Smooth muscle cell (in vitro differentiated cells): ENCODE measurements around the gene PRCP. TPM values are rescaled to one million over a fixed set of nuclear protein-coding genes. Genes with fewer than 3 reads are reported as not detected.

ENCODE experiments used
- DNase-seq: peaks from one replicate; lab custom pipeline; 2025; ENCODE audit not compliant: unreplicated experiment; lab: John Stamatoyannopoulos, UW
- H2AFZ ChIP-seq: fragments of 200-600 bp; sonication (generic); 2 replicates; pipeline ENCODE4 v1.6.0; 2016; ENCODE audit warnings: antibody characterized with exemption, low read depth, mild to moderate bottlenecking
- H3F3A ChIP-seq: fragments of 200-600 bp; sonication (generic); 2 replicates; pipeline ENCODE4 v1.6.0; 2017; ENCODE audit warnings: antibody characterized with exemption, low read depth
- H3K27ac ChIP-seq: fragments of 200-600 bp; sonication (generic); 2 replicates; pipeline ENCODE4 v1.5.1; 2016; ENCODE audit warnings: low read depth, mild to moderate bottlenecking
- H3K27me3 ChIP-seq: fragments of 200-600 bp; sonication (generic); 2 replicates; pipeline ENCODE4 v1.6.1; 2016; ENCODE audit warnings: low read depth, mild to moderate bottlenecking
- H3K36me3 ChIP-seq: fragments of 200-600 bp; sonication (generic); 2 replicates; pipeline ENCODE4 v1.5.1; 2016; ENCODE audit warnings: low read depth
- H3K4me1 ChIP-seq: fragments of 200-600 bp; sonication (generic); 2 replicates; pipeline ENCODE4 v1.5.1; 2016; ENCODE audit warnings: low read depth
- H3K4me2 ChIP-seq: fragments of 200-600 bp; sonication (generic); 2 replicates; pipeline ENCODE4 v1.6.0; 2016; ENCODE audit warnings: mild to moderate bottlenecking
- H3K4me3 ChIP-seq: fragments of 200-600 bp; sonication (generic); 2 replicates; pipeline ENCODE4 v1.5.1; 2016; ENCODE audit warnings: mild to moderate bottlenecking
- H3K79me2 ChIP-seq: fragments of 200-600 bp; sonication (generic); 2 replicates; pipeline ENCODE4 v1.6.0; 2016; ENCODE audit warnings: low read depth, mild to moderate bottlenecking
- H3K9ac ChIP-seq: fragments of 200-600 bp; sonication (generic); 2 replicates; pipeline ENCODE4 v1.6.0; 2016; ENCODE audit warnings: low read depth
- H3K9me3 ChIP-seq: fragments of 200-600 bp; sonication (generic); replicated peaks from 2 replicates; pipeline ENCODE4 v1.5.1; 2016; ENCODE audit warnings: low read depth
- H4K20me1 ChIP-seq: fragments of 200-600 bp; sonication (generic); 2 replicates; pipeline ENCODE4 v1.6.0; 2016; ENCODE audit warnings: low read depth
- WGBS: methylation state at CpG from one replicate; pipeline ENCODE4 v1.1.7; 2016; ENCODE audit warnings: low lambda C conversion rate; 5-methylcytosine and 5-hydroxymethylcytosine counted together
- polyA plus RNA-seq: library from polyadenylated mRNA; unstranded; fragments of >200 nt; fragmentation: Nextera tagmentation; extraction: Ambion mirVana; gene quantifications from 2 replicates; pipeline ENCODE4 v1.2.1, GENCODE V29; 2016
- total RNA-seq: library from RNA; depleted of rRNA; stranded (reverse); fragments of >200 nt; gene quantifications from 2 replicates; pipeline ENCODE4 v1.2.3, GENCODE V29; 2014
- TF ChIP-seq, protein P1 (sequence below): fragments of 200-600 bp; sonication (generic); IDR thresholded peaks from 2 replicates; pipeline ENCODE4 v1.5.1; 2017; ENCODE audit warnings: borderline replicate concordance, mild to moderate bottlenecking, antibody characterized with exemption; ENCODE audit not compliant: insufficient read depth, poor library complexity, severe bottlenecking

Gene PRCP
- total and polyA plus RNA-seq, 2 experiments from 2014 or later: 78.8 to 84.0 TPM

DNA sequence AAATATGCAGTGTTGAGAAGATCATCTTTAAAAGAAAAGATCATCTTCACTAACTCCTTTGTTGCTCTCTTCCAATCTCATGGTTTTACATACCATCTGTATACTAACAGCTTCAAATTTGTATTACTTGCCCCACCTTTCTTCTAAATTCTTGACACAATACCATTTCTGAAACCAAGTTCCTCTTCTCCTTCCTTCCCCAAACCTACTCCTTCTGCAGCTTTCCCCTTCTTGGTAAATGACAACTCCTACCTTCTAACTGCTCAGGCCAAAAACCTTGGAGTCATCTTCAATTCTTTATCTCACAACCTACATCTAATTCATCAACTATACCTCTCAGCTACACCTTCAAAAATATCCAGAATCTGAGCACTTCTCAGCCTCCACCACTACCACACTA lies 9.3 kb downstream of the PRCP start:
- Histone ChIP-seq H3K79me2 (peaks cover 33% of the 10 kb centered on the region), H3K9me3 (no peaks in the 10 kb centered on the region), H3K36me3 (no peaks in the 10 kb centered on the region), H3F3A (no peaks in the 10 kb centered on the region), H2AFZ (no peak overlapping the region), H3K4me2 (no peak overlapping the region), H3K27ac (no peak overlapping the region), H3K9ac (no peak overlapping the region), H3K4me3 (no peak overlapping the region), H3K4me1 (no peaks in the 10 kb centered on the region), H3K27me3 (no peaks in the 10 kb centered on the region), H4K20me1 (peaks cover 13% of the 10 kb centered on the region)
- TF ChIP-seq, protein P1, sequence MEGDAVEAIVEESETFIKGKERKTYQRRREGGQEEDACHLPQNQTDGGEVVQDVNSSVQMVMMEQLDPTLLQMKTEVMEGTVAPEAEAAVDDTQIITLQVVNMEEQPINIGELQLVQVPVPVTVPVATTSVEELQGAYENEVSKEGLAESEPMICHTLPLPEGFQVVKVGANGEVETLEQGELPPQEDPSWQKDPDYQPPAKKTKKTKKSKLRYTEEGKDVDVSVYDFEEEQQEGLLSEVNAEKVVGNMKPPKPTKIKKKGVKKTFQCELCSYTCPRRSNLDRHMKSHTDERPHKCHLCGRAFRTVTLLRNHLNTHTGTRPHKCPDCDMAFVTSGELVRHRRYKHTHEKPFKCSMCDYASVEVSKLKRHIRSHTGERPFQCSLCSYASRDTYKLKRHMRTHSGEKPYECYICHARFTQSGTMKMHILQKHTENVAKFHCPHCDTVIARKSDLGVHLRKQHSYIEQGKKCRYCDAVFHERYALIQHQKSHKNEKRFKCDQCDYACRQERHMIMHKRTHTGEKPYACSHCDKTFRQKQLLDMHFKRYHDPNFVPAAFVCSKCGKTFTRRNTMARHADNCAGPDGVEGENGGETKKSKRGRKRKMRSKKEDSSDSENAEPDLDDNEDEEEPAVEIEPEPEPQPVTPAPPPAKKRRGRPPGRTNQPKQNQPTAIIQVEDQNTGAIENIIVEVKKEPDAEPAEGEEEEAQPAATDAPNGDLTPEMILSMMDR: no peak
- no peak for DNase-seq

DNA sequence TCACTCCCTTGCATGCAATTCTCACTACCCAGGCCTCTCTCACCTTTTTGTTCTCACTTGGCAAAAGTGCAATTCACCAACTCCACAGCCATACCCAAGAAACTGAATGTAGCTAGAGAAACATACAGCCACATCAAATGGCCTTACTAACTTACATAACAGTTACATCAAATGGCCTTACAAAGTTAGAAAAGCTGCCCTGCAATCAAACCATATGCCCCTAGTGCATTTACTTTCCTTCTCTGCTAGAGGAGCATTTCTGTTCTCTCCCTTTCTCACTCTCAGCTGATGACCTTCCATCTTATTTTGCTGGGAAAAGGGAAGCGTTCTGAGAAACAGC lies 10.3 kb downstream of the PRCP start:
- no peaks in the 10 kb centered on the region for H3K9me3 ChIP-seq
- no peaks in the 10 kb centered on the region for H3F3A ChIP-seq
- TF ChIP-seq, protein P1: no peak
- no peak overlapping the region for H3K4me3 ChIP-seq
- H3K4me1 ChIP-seq: no peaks in the 10 kb centered on the region
- peaks cover 43% of the 10 kb centered on the region for H3K79me2 ChIP-seq
- no peaks in the 10 kb centered on the region for H3K36me3 ChIP-seq
- H3K27ac ChIP-seq: no peak overlapping the region
- H3K9ac ChIP-seq: no peak overlapping the region
- no peak for DNase-seq
- H3K27me3 ChIP-seq: no peaks in the 10 kb centered on the region
- peaks cover 13% of the 10 kb centered on the region for H4K20me1 ChIP-seq
- H3K4me2 ChIP-seq: no peak overlapping the region
- no peak overlapping the region for H2AFZ ChIP-seq
- 100% methylated on average over 1 of the region's 1 CpG for WGBS

DNA sequence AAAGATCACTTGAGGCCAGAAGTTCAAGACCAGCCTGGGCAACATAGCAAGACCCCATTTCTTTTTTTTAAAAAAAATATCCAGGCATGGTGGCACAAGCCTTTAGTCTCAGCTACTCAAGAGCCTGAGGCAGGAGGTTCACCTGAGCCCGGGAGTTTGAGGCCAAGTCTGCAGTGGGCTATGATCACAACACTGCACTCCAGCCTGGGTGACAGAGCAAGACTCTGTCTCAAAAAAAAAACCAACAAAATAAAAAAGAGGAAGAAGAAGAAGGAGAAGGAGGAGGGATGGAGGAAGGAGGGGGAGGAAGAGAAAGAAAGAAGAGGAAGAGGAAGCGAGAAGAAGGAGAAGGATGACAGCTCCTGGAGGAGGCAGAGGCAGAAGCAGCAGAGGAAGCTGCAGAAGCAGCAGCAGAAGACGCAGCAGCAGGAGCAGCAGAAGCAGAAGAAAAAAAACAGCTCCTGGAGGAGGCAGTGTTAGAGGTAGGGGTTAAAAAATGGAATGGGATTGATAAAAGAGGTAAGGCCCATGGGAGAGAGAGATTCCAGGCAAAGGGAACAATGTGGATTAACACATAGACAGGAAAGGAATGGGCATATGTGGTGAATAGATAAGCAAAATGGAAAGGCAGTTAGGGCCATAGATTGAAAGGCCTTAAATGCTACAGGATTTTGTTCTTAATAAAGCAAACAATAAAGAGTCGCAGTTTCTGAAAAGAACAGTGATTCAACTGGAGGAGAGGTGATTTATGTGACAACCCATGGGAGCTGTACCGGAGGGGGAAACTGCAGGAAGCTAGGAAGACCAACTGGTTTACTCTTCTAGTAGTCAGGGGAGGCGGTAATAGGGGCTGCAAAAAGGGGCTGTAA lies 10.9 kb downstream of the PRCP start:
- H2AFZ ChIP-seq: no peak overlapping the region
- no peak for DNase-seq
- H3K36me3 ChIP-seq: no peaks in the 10 kb centered on the region
- no peak overlapping the region for H3K27ac ChIP-seq
- TF ChIP-seq, protein P1: no peak
- no peaks in the 10 kb centered on the region for H3K4me1 ChIP-seq
- H3K4me2 ChIP-seq: no peak overlapping the region
- H4K20me1 ChIP-seq: peaks cover 13% of the 10 kb centered on the region
- H3K4me3 ChIP-seq: no peak overlapping the region
- no peak overlapping the region for H3K9ac ChIP-seq
- H3K79me2 ChIP-seq: peaks cover 38% of the 10 kb centered on the region
- H3K9me3 ChIP-seq: no peaks in the 10 kb centered on the region
- no peaks in the 10 kb centered on the region for H3K27me3 ChIP-seq
- no peaks in the 10 kb centered on the region for H3F3A ChIP-seq
- 59% methylated on average over 6 of the region's 6 CpGs for WGBS

DNA sequence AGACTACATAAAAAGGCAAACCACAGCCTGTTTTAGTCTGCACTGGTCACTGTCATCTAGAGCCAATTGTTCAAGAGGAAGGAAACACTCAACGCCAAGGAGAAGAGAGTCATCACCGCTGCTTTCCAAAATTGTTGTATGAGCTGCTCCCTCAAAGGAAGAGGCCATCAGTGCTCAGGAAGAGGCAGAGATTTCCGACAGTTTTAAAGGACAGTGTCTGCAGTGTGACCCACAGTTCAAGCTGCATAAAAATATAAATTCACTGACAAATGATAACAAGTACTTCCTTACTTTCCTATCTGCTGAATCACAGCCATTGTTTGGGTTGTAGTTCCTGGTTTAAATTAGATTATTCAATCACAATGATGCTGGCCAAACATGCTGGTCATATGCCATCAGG lies 16.4 kb downstream of the PRCP start:
- WGBS: 87% methylated on average over 3 of the region's 3 CpGs
- Histone ChIP-seq H3K9ac (no peak overlapping the region), H3F3A (no peaks in the 10 kb centered on the region), H4K20me1 (no peaks in the 10 kb centered on the region), H3K36me3 (no peaks in the 10 kb centered on the region), H3K4me3 (no peak overlapping the region), H3K79me2 (peaks cover 22% of the 10 kb centered on the region), H2AFZ (no peak overlapping the region), H3K27ac (no peak overlapping the region), H3K4me1 (no peaks in the 10 kb centered on the region), H3K9me3 (no peaks in the 10 kb centered on the region), H3K4me2 (no peak overlapping the region), H3K27me3 (no peaks in the 10 kb centered on the region)
- TF ChIP-seq, protein P1: no peak
- DNase-seq: no peak
